Right lobe of liver (tissue), 6 donors: ENCODE data around the gene ALDH1A1. TPM values are rescaled to one million over a fixed set of nuclear protein-coding genes. Genes with fewer than 3 reads are reported as not detected.

Source experiments
- ATAC-seq, 4 donors: fragments of 200-7000 bp; cut with Tn5 transposase; one replicate each; pipeline ENCODE4 v1.9.1; 2020; ENCODE audit warnings: mild to moderate bottlenecking in 4 of 4, moderate library complexity in 4 of 4
- DNase-seq, 3 donors: peaks; one replicate each; pipeline ENCODE4 v3.0.0-alpha.2; 2020
- H3K27ac ChIP-seq, 3 donors: fragments of 200-600 bp; one replicate each; pipeline ENCODE4 v1.8.0; 2022
- H3K27me3 ChIP-seq, 2 donors: fragments of 200-600 bp; one replicate each; pipeline ENCODE4 v1.8.0; 2022
- H3K36me3 ChIP-seq, 4 donors: fragments of 200-600 bp; sonication (generic) in 1 of 4; one replicate each; pipeline versions ENCODE4 v1.5.1 to v1.8.0; 2017 to 2022; ENCODE audit warnings: control low read depth in 1 of 4
- H3K4me1 ChIP-seq, 4 donors: fragments of 200-600 bp; sonication (generic) in 1 of 4; one replicate each; pipeline versions ENCODE4 v1.5.1 to v1.8.0; 2017 to 2022; ENCODE audit warnings: control low read depth in 1 of 4
- H3K4me3 ChIP-seq, 3 donors: fragments of 200-600 bp; one replicate each; pipeline ENCODE4 v1.8.0; 2022
- H3K9me3 ChIP-seq, 4 donors: fragments of 200-600 bp; sonication (generic) in 1 of 4; one replicate each; pipeline versions ENCODE4 v1.5.1 to v1.8.0; 2017 to 2022; ENCODE audit warnings: control low read depth in 1 of 4
- POLR2A ChIP-seq: fragments of 450-650 bp; IDR thresholded peaks from one replicate; pipeline ENCODE4 v1.6.1; 2017; ENCODE audit warnings: antibody characterized with exemption, mild to moderate bottlenecking
- WGBS: methylation state at CpG from one replicate; pipeline ENCODE4 v1.1.6; 2018; ENCODE audit warnings: low coverage, low lambda C conversion rate; ENCODE audit not compliant: insufficient coverage; ENCODE audit errors: missing lambda C conversion rate; 5-methylcytosine and 5-hydroxymethylcytosine counted together
- intact Hi-C, 2 donors: fragments of 100-400 bp; cut with DNase I; formaldehyde crosslinking; loops; one replicate each; pipeline versions ENCODE4 v1.11.2 to v1.14.1; 2022
- total RNA-seq, 6 experiments: library from RNA; depleted of rRNA in 2 of 6; stranded (reverse); fragments of >200 nt in 2 of 6; fragmentation: NEBNext Ultra II Directional in 3 of 6; extraction: Animal tissue kit (Norgen Biotek cat#: 25700) in 3 of 6; gene quantifications; one replicate each; pipeline versions ENCODE4 v1.1.0 to v1.2.4, GENCODE V29; 2016 to 2023
- TF ChIP-seq, protein P1 (sequence below), 4 donors: fragments of 200-600 bp in 3 of 4; fragments of 450-650 bp in 1 of 4; IDR thresholded peaks; one replicate each; pipeline versions ENCODE4 v1.5.1 to v1.8.0; 2016 to 2022; ENCODE audit warnings: antibody characterized with exemption in 4 of 4, mild to moderate bottlenecking in 2 of 4
- donor health status: DM: no; HTN: yes; CAD: no.
- donor health status: DM: no; HTN: no; CAD: no.
- donor health status: DM: no; HTN: no; CAD: no.
- donor health status: DM: no; HTN: yes; CAD: no.
- donor health status: DM: no; HTN: yes; CAD: no.

ALDH1A1 gene
- total RNA-seq, 6 experiments from 2014 or later: 309 to 1,702 (median 521) TPM

DNA sequence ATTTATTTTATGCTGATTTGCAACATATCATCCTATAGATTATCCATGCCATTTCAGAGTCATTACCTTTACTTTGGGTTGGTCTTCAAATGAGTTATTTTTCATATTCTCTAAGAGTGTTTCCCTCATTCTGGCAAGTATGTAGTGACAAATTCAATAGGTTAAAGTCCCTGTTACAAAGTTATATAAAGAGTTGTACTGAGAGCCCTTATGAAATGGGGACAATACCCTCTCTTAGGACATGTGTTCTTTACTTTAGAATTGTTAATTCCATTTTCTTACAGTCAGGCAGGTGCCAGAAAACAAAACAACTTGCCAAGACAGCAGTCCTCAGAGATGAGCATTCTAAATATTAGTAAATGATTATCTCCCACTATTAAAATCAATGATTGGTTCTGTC, 6.0 kb downstream of the ALDH1A1 start:
- H3K27me3 ChIP-seq: no peaks in the 10 kb centered on the region
- TF ChIP-seq, protein P1, sequence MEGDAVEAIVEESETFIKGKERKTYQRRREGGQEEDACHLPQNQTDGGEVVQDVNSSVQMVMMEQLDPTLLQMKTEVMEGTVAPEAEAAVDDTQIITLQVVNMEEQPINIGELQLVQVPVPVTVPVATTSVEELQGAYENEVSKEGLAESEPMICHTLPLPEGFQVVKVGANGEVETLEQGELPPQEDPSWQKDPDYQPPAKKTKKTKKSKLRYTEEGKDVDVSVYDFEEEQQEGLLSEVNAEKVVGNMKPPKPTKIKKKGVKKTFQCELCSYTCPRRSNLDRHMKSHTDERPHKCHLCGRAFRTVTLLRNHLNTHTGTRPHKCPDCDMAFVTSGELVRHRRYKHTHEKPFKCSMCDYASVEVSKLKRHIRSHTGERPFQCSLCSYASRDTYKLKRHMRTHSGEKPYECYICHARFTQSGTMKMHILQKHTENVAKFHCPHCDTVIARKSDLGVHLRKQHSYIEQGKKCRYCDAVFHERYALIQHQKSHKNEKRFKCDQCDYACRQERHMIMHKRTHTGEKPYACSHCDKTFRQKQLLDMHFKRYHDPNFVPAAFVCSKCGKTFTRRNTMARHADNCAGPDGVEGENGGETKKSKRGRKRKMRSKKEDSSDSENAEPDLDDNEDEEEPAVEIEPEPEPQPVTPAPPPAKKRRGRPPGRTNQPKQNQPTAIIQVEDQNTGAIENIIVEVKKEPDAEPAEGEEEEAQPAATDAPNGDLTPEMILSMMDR (IDR thresholded peaks at IDR 0.05): no peak
- no peak for TF ChIP-seq POLR2A
- DNase-seq (no peak), ATAC-seq (peak; percentile 9 to 56 (median 37))
- intact Hi-C loops: no loop called here
- peaks cover 0 to 53% (median 20%) of the 10 kb centered on the region in 4 donors for H3K4me1 ChIP-seq
- H3K36me3 ChIP-seq: no peaks in the 10 kb centered on the region
- H3K27ac ChIP-seq: peak overlapping the region; percentile 73 to 87 (median 78)
- no peaks in the 10 kb centered on the region for H3K9me3 ChIP-seq
- H3K4me3 ChIP-seq: peak overlapping the region in 1 of 3 donors; percentile 65

DNA sequence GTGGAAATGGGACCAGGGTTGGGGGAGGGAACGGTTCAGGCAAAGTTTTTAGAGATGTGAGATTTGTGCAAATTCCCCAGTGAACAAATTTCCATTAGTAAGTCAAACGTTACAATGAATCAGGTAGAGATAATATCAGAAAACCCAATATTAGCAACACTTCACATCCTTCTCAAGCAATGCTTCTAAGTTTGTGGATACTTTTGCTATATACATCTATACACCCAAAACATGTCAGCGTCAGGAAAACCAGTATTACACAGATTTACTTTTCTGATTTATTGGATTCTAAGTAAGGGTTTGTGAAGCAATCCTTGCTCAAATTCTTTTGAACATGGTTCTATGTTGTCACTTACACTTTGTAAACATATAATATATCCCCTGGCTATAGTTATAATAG, 6.5 kb downstream of the ALDH1A1 start:
- Histone ChIP-seq H3K4me1 (peaks cover 0 to 53% (median 20%) of the 10 kb centered on the region in 4 donors), H3K9me3 (no peaks in the 10 kb centered on the region), H3K27ac (peak overlapping the region in 2 of 3 donors; percentile 78 to 87), H3K36me3 (peaks cover 0 to 3% (median 0%) of the 10 kb centered on the region in 4 donors), H3K4me3 (peak overlapping the region in 1 of 3 donors; percentile 65), H3K27me3 (no peaks in the 10 kb centered on the region)
- ATAC-seq (no peak), DNase-seq (no peak)
- WGBS: 27% methylated on average over 3 of the region's 3 CpGs
- intact Hi-C loops: no loop called here
- no peak for TF ChIP-seq POLR2A
- TF ChIP-seq, protein P1 (IDR thresholded peaks at IDR 0.05): no peak

GRCh38 chr9:72945391-72945790, 7.5 kb downstream of the ALDH1A1 start:
- H3K27ac ChIP-seq: peak overlapping the region in 2 of 3 donors; percentile 30 to 87
- H3K4me1 ChIP-seq: peaks cover 0 to 54% (median 20%) of the 10 kb centered on the region in 4 donors
- peak in 1 of 4 donors; percentile 5 for ATAC-seq
- TF ChIP-seq, protein P1 (IDR thresholded peaks at IDR 0.05): no peak
- TF ChIP-seq POLR2A: no peak
- H3K9me3 ChIP-seq: no peaks in the 10 kb centered on the region
- H3K36me3 ChIP-seq: peaks cover 0 to 11% (median 0%) of the 10 kb centered on the region in 4 donors
- 19% methylated on average over 3 of the region's 3 CpGs for WGBS
- H3K4me3 ChIP-seq: no peak overlapping the region
- no peaks in the 10 kb centered on the region for H3K27me3 ChIP-seq
- intact Hi-C loops: no loop called here
- DNase-seq: no peak

- no peak for DNase-seq
- Histone ChIP-seq H3K27ac (peak overlapping the region in 2 of 3 donors; percentile 8 to 87), H3K36me3 (peaks cover 0 to 25% (median 0%) of the 10 kb centered on the region in 4 donors), H3K4me1 (peaks cover 0 to 68% (median 20%) of the 10 kb centered on the region in 4 donors), H3K4me3 (no peak overlapping the region), H3K27me3 (no peaks in the 10 kb centered on the region), H3K9me3 (no peaks in the 10 kb centered on the region)
- 54% methylated on average over 2 of the region's 2 CpGs for WGBS
- peak in 1 of 4 donors; percentile 2 for ATAC-seq
- TF ChIP-seq, protein P1 (IDR thresholded peaks at IDR 0.05): no peak
- TF ChIP-seq POLR2A: no peak
- intact Hi-C loops: no loop called here
Observed at GRCh38 chr9:72943844-72944462, 8.9 kb downstream of the ALDH1A1 start.
